AG08395 (cell line): ENCODE measurements around the gene NRXN3.

Experiments
- DNase-seq: peaks from one replicate; pipeline ENCODE4 v3.0.0; 2012; ENCODE audit warnings: mixed read lengths, low spot score

Gene NRXN3

GRCh38 chr14:79543967-79544697 is 1374.0 kb downstream of the NRXN3 start:
- no peak for DNase-seq

GRCh38 chr14:79544698-79545070 is 1374.5 kb downstream of the NRXN3 start:
- DNase-seq = no peak

GRCh38 chr14:79548836-79549235 is 1378.7 kb downstream of the NRXN3 start:
- no peak for DNase-seq

GRCh38 chr14:79549515-79549914 is 1379.3 kb downstream of the NRXN3 start:
- no peak for DNase-seq

- DNase-seq = no peak
These were observed 1381.3 kb downstream of the NRXN3 start for GRCh38 chr14:79551523-79551922.

- DNase-seq = no peak
These were observed 1382.6 kb downstream of the NRXN3 start for GRCh38 chr14:79552778-79553177.

GRCh38 chr14:79554816-79555215 is 1384.6 kb downstream of the NRXN3 start:
- no peak for DNase-seq

- no peak for DNase-seq
These were observed 1385.3 kb downstream of the NRXN3 start for GRCh38 chr14:79555429-79555828.

- no peak for DNase-seq
These were observed 1387.1 kb downstream of the NRXN3 start for GRCh38 chr14:79557309-79557708.

GRCh38 chr14:79562185-79562584 is 1392.0 kb downstream of the NRXN3 start:
- DNase-seq = no peak

- DNase-seq = no peak
These were observed 1394.2 kb downstream of the NRXN3 start for GRCh38 chr14:79564371-79564770.

GRCh38 chr14:79567306-79567705 is 1397.1 kb downstream of the NRXN3 start:
- no peak for DNase-seq

GRCh38 chr14:79568594-79568993 is 1398.4 kb downstream of the NRXN3 start:
- no peak for DNase-seq

- no peak for DNase-seq
These were observed 1398.9 kb downstream of the NRXN3 start for GRCh38 chr14:79569072-79569471.

- no peak for DNase-seq
These were observed 1400.5 kb downstream of the NRXN3 start for GRCh38 chr14:79570648-79571047.

GRCh38 chr14:79571366-79571765 is 1401.2 kb downstream of the NRXN3 start:
- DNase-seq = no peak

- DNase-seq = no peak
These were observed 1403.3 kb downstream of the NRXN3 start for GRCh38 chr14:79573486-79573885.

- no peak for DNase-seq
These were observed 1404.9 kb downstream of the NRXN3 start for GRCh38 chr14:79575032-79575431.

GRCh38 chr14:79576424-79576823 is 1406.3 kb downstream of the NRXN3 start:
- no peak for DNase-seq

GRCh38 chr14:79578470-79578869 is 1408.3 kb downstream of the NRXN3 start:
- no peak for DNase-seq

- DNase-seq = no peak
These were observed 1410.2 kb downstream of the NRXN3 start for GRCh38 chr14:79580414-79580813.

GRCh38 chr14:79580906-79581305 is 1410.7 kb downstream of the NRXN3 start:
- no peak for DNase-seq

GRCh38 chr14:79581912-79582576 is 1411.9 kb downstream of the NRXN3 start:
- no peak for DNase-seq
